GM18517 (cell line): ENCODE measurements around the gene LRRC66.

Source experiments
- ATAC-seq: cut with Tn5 transposase; IDR thresholded peaks from one replicate; pipeline ENCODE4 v1.9.1; 2021; ENCODE audit warnings: mild to moderate bottlenecking, moderate library complexity; ENCODE audit not compliant: unreplicated experiment

The LRRC66 gene

GRCh38 chr4:52012651-52013050, 7.5 kb downstream of the LRRC66 start:
- ATAC-seq = no peak

GRCh38 chr4:52010986-52011385, 9.2 kb downstream of the LRRC66 start:
- no peak for ATAC-seq

- no peak for ATAC-seq
Observed at GRCh38 chr4:52006887-52007286, 13.3 kb downstream of the LRRC66 start.

GRCh38 chr4:52005604-52006273, 14.4 kb downstream of the LRRC66 start:
- no peak for ATAC-seq

GRCh38 chr4:52004414-52004813, 15.7 kb downstream of the LRRC66 start:
- no peak for ATAC-seq

GRCh38 chr4:52001616-52002015, 18.5 kb downstream of the LRRC66 start:
- ATAC-seq = no peak

- ATAC-seq = no peak
Observed at GRCh38 chr4:51999250-51999649, 20.9 kb downstream of the LRRC66 start.

- no peak for ATAC-seq
Observed at GRCh38 chr4:51998837-51999236, 21.3 kb downstream of the LRRC66 start.

GRCh38 chr4:51997647-51998046, 22.5 kb downstream of the LRRC66 start:
- no peak for ATAC-seq

GRCh38 chr4:51995647-51996220, 24.4 kb downstream of the LRRC66 start:
- no peak for ATAC-seq

- no peak for ATAC-seq
Observed at GRCh38 chr4:51965862-51966261, 54.3 kb downstream of the LRRC66 start.

GRCh38 chr4:51963841-51964517, 56.2 kb downstream of the LRRC66 start:
- ATAC-seq = no peak

- no peak for ATAC-seq
Observed at GRCh38 chr4:51960486-51960885, 59.7 kb downstream of the LRRC66 start.

GRCh38 chr4:51958199-51958968, 61.8 kb downstream of the LRRC66 start:
- no peak for ATAC-seq
